SK-N-SH (cell line): ENCODE measurements around the gene CKS1B. TPM values are rescaled to one million over a fixed set of nuclear protein-coding genes. Genes with fewer than 3 reads are reported as not detected.

Experiments
- CTCF ChIA-PET: fragments of 300-600, 350-600 bp; formaldehyde crosslinking; extraction: SDS; loops from one replicate; lab custom pipeline; 2021; lab: Yijun Ruan, JAX
- POLR2A ChIA-PET: fragments of 350-600 bp; sonication (Branson Sonifier 250); formaldehyde crosslinking; extraction: SDS; loops from one replicate; lab custom pipeline; 2020; ENCODE audit warnings: antibody characterized with exemption, inconsistent platforms; lab: Yijun Ruan, JAX
- DNase-seq: peaks from one replicate; pipeline ENCODE4 v3.0.0; 2012
- H2AFZ ChIP-seq: fragments of 200-600 bp; sonication (generic); 2 replicates; pipeline ENCODE4 v1.8.1; 2016; ENCODE audit warnings: antibody characterized with exemption, mild to moderate bottlenecking, low read depth
- H3F3A ChIP-seq: fragments of 200-600 bp; sonication (generic); replicated peaks from 2 replicates; pipeline ENCODE3; 2016; ENCODE audit warnings: antibody characterized with exemption, mild to moderate bottlenecking; ENCODE audit not compliant: insufficient read depth
- H3K27ac ChIP-seq, 2 experiments: fragments of 200-500 bp in 1 of 2; fragments of 200-600 bp in 1 of 2; sonication (Bioruptor generic) in 1 of 2; sonication (generic), shearing (Covaris generic) in 1 of 2; 2 replicates each; pipeline versions ENCODE4 v1.5.1 to v1.6.1; 2014 to 2016; ENCODE audit warnings: low read depth in 2 of 2, inconsistent platforms in 1 of 2, low read length in 1 of 2, mild to moderate bottlenecking in 1 of 2, mixed read lengths in 1 of 2
- H3K27me3 ChIP-seq: fragments of 200-600 bp; sonication (generic), shearing (Covaris generic); 2 replicates; pipeline ENCODE4 v1.6.1; 2016; ENCODE audit warnings: mixed run types; ENCODE audit not compliant: insufficient read depth
- H3K36me3 ChIP-seq, 2 experiments: fragments of 200-500 bp in 1 of 2; fragments of 200-600 bp in 1 of 2; sonication (Bioruptor generic) in 1 of 2; sonication (generic) in 1 of 2; replicated peaks in 1 of 2; 2 replicates each; pipeline versions ENCODE3 to v1.5.1; 2014 to 2016; ENCODE audit warnings: low read length in 1 of 2, mild to moderate bottlenecking in 1 of 2; ENCODE audit not compliant: insufficient read depth in 2 of 2, control insufficient read depth in 1 of 2
- H3K4me1 ChIP-seq, 2 experiments: fragments of 200-500 bp in 1 of 2; fragments of 200-600 bp in 1 of 2; sonication (Bioruptor generic) in 1 of 2; sonication (generic), shearing (Covaris generic) in 1 of 2; 2 replicates each; pipeline versions ENCODE4 v1.5.1 to v1.6.1; 2014 to 2016; ENCODE audit warnings: low read depth in 1 of 2, low read length in 1 of 2, mixed run types in 1 of 2; ENCODE audit not compliant: insufficient read depth in 2 of 2, control insufficient read depth in 1 of 2
- H3K4me2 ChIP-seq: fragments of 200-600 bp; sonication (generic), shearing (Covaris generic); 2 replicates; pipeline ENCODE4 v1.6.1; 2017; ENCODE audit warnings: mixed run types
- H3K4me3 ChIP-seq, 2 experiments: fragments of 200-500 bp in 1 of 2; fragments of 200-600 bp in 1 of 2; sonication (Bioruptor generic) in 1 of 2; sonication (generic), shearing (Covaris generic) in 1 of 2; 2 replicates each; pipeline versions ENCODE4 v1.5.1 to v1.8.1; 2014 to 2016; ENCODE audit warnings: low read depth in 2 of 2, inconsistent platforms in 1 of 2, low read length in 1 of 2, mild to moderate bottlenecking in 1 of 2, mixed read lengths in 1 of 2, moderate library complexity in 1 of 2
- H3K79me2 ChIP-seq: fragments of 200-600 bp; sonication (generic); 2 replicates; pipeline ENCODE4 v1.8.1; 2017; ENCODE audit warnings: mild to moderate bottlenecking; ENCODE audit not compliant: insufficient read depth
- H3K9ac ChIP-seq: fragments of 200-600 bp; sonication (generic); 2 replicates; pipeline ENCODE4 v1.6.1; 2017; ENCODE audit warnings: mixed run types
- H3K9me2 ChIP-seq: fragments of 200-600 bp; sonication (generic); 2 replicates; pipeline ENCODE4 v1.6.1; 2017; ENCODE audit warnings: mixed run types
- H3K9me3 ChIP-seq: fragments of 200-600 bp; sonication (generic); 2 replicates; pipeline ENCODE4 v1.6.1; 2017; ENCODE audit warnings: mixed run types, mild to moderate bottlenecking, moderate library complexity
- H4K20me1 ChIP-seq: fragments of 200-600 bp; sonication (generic); 2 replicates; pipeline ENCODE4 v1.6.1; 2017; ENCODE audit warnings: mild to moderate bottlenecking, mixed run types; ENCODE audit not compliant: insufficient read depth
- ELF1 ChIP-seq: IDR thresholded peaks from 2 replicates; pipeline ENCODE4 v1.4.0; 2012
- EZH2phosphoT487 ChIP-seq: fragments of 200-600 bp; sonication (generic); IDR thresholded peaks from 2 replicates; pipeline ENCODE4 v1.6.1; 2017; ENCODE audit warnings: low read depth, mixed run types, mild to moderate bottlenecking, antibody characterized with exemption, moderate library complexity, borderline replicate concordance
- MEF2A ChIP-seq: IDR thresholded peaks from 2 replicates; pipeline ENCODE4 v1.4.0; 2012; ENCODE audit warnings: low read depth, borderline replicate concordance
- NFIC ChIP-seq: IDR thresholded peaks from 2 replicates; pipeline ENCODE4 v1.4.0; 2012; ENCODE audit warnings: borderline replicate concordance
- RFX5 ChIP-seq: IDR thresholded peaks from 2 replicates; pipeline ENCODE4 v1.6.1; 2012; ENCODE audit warnings: mild to moderate bottlenecking, improper control_type of control experiment, low read length
- RXRA ChIP-seq: IDR thresholded peaks from 2 replicates; pipeline ENCODE4 v1.4.0; 2012; ENCODE audit warnings: low read depth, mild to moderate bottlenecking, borderline replicate concordance
- TEAD4 ChIP-seq: IDR thresholded peaks from 2 replicates; pipeline ENCODE4 v1.4.0; 2012; ENCODE audit warnings: mild to moderate bottlenecking, borderline replicate concordance; ENCODE audit not compliant: insufficient read depth
- WGBS: methylation state at CpG from one replicate; pipeline ENCODE4 v1.1.6; 2017; ENCODE audit warnings: low lambda C conversion rate; 5-methylcytosine and 5-hydroxymethylcytosine counted together
- polyA plus RNA-seq, 3 experiments: library from polyadenylated mRNA; depleted of rRNA; stranded (reverse); fragments of >200 nt; gene quantifications; 2 replicates each; pipeline ENCODE4 v1.2.3, GENCODE V29; 2012
- TF ChIP-seq, protein P1 (sequence below): fragments of 200-600 bp; sonication (generic); IDR thresholded peaks from 2 replicates; pipeline ENCODE4 v1.6.1; 2017; ENCODE audit warnings: antibody characterized with exemption, mild to moderate bottlenecking, moderate library complexity
- TF ChIP-seq, protein P2 (sequence below): IDR thresholded peaks from 2 replicates; pipeline ENCODE4; 2012

Gene CKS1B
- polyA plus RNA-seq, 1 of the 3 experiments (the other 2 are of a cell fraction), result 308 TPM

DNA sequence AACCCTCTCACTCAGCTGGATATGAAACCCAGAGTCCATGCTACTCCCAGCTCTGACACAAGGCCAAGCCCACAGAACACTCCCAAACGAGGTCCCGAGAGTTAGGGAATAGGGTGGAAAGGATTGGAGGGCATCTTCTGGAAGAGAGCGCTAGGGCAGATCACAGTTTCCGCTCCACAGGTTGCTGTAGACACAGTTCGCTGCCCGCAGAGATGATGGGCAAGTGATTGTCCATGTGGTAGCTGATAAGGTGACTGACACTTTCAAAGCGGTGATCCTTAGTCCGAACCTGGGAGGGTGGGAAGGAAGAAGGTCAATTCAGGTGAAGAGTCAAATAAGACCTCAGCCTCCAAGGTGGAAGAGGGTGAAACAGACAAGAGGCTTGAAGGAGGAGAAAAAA lies 10.8 kb upstream of the CKS1B start:
- TF ChIP-seq EZH2phosphoT487 (no peak), NFIC (no peak), ELF1 (no peak), RFX5 (no peak), TEAD4 (no peak), RXRA (no peak)
- POLR2A ChIA-PET, result no interaction called here
- peaks cover 19% of the 10 kb centered on the region for H4K20me1 ChIP-seq
- H3K4me1 ChIP-seq, result peaks cover 8 to 51% of the 10 kb centered on the region in 2 experiments; a peak in 3 of 4 replicates
- H3F3A ChIP-seq, result peaks cover 27% of the 10 kb centered on the region
- peaks cover 36 to 62% of the 10 kb centered on the region in 2 experiments for H3K36me3 ChIP-seq
- H3K9me3 ChIP-seq, result no peaks in the 10 kb centered on the region
- no peaks in the 10 kb centered on the region for H3K9me2 ChIP-seq
- DNase-seq, result no peak
- H3K4me3 ChIP-seq, result no peak overlapping the region
- peak overlapping the region; percentile 5 to 98; a peak in 2 of 4 replicates for H3K27ac ChIP-seq
- H3K4me2 ChIP-seq, result peak overlapping the region; percentile 85; the same call in 1 of the 2 replicates
- 95% methylated on average over 7 of the region's 8 CpGs for WGBS
- no peak overlapping the region for H3K9ac ChIP-seq
- no peak overlapping the region for H2AFZ ChIP-seq
- peaks cover 69% of the 10 kb centered on the region for H3K79me2 ChIP-seq
- CTCF ChIA-PET, result interaction anchor here (0.9 to 37.5 kb wide), 4 partner anchors 9 to 97 kb away, joined by 3 to 640 read pairs (median 4); partner anchors contain the start of genes LENEP and ZBTB7B
- H3K27me3 ChIP-seq, result no peaks in the 10 kb centered on the region

DNA sequence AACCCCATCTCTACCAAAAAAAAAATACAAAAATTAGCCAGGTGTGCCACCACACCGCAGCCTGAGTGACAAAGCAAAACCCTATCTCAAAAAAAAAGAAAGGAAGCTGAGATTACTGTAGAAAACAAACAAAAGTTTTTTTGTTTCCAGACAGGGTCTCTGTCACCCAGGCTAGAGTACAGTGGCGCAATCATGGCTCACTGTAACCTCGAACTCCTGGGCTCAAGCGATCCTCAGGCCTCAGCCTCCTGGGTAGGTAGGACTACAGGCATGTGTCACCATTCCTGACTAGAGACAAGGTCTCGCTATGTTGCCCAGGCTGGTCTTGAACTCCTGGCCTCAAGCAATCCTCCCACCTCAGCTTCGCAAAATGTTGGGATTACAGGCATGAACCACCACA lies 10.1 kb upstream of the CKS1B start:
- TF ChIP-seq MEF2A, result no peak
- TF ChIP-seq, protein P1, sequence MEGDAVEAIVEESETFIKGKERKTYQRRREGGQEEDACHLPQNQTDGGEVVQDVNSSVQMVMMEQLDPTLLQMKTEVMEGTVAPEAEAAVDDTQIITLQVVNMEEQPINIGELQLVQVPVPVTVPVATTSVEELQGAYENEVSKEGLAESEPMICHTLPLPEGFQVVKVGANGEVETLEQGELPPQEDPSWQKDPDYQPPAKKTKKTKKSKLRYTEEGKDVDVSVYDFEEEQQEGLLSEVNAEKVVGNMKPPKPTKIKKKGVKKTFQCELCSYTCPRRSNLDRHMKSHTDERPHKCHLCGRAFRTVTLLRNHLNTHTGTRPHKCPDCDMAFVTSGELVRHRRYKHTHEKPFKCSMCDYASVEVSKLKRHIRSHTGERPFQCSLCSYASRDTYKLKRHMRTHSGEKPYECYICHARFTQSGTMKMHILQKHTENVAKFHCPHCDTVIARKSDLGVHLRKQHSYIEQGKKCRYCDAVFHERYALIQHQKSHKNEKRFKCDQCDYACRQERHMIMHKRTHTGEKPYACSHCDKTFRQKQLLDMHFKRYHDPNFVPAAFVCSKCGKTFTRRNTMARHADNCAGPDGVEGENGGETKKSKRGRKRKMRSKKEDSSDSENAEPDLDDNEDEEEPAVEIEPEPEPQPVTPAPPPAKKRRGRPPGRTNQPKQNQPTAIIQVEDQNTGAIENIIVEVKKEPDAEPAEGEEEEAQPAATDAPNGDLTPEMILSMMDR, result no peak
- TF ChIP-seq, protein P2, sequence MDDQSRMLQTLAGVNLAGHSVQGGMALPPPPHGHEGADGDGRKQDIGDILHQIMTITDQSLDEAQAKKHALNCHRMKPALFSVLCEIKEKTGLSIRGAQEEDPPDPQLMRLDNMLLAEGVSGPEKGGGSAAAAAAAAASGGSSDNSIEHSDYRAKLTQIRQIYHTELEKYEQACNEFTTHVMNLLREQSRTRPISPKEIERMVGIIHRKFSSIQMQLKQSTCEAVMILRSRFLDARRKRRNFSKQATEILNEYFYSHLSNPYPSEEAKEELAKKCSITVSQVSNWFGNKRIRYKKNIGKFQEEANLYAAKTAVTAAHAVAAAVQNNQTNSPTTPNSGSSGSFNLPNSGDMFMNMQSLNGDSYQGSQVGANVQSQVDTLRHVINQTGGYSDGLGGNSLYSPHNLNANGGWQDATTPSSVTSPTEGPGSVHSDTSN, result no peak
- no peak overlapping the region for H3K9ac ChIP-seq
- CTCF ChIA-PET, result interaction anchor here (0.6 to 37.5 kb wide), 6 partner anchors 9 to 96 kb away, joined by 3 to 640 read pairs (median 4); partner anchors contain the start of genes CKS1B, LENEP and ZBTB7B
- POLR2A ChIA-PET, result interaction anchor here (1.2 kb wide), 1 partner anchor 115 kb away, joined by 3 read pairs; the partner anchor contains the start of gene EFNA3
- no peak overlapping the region for H3K4me2 ChIP-seq
- H4K20me1 ChIP-seq, result peaks cover 26% of the 10 kb centered on the region
- DNase-seq, result no peak
- 86% methylated on average over 4 of the region's 6 CpGs for WGBS
- H3K9me3 ChIP-seq, result no peaks in the 10 kb centered on the region
- H2AFZ ChIP-seq, result no peak overlapping the region
- no peak overlapping the region for H3K4me3 ChIP-seq
- H3K36me3 ChIP-seq, result peaks cover 36 to 55% of the 10 kb centered on the region in 2 experiments
- H3K79me2 ChIP-seq, result peaks cover 76% of the 10 kb centered on the region
- H3F3A ChIP-seq, result peaks cover 27% of the 10 kb centered on the region
- H3K27me3 ChIP-seq, result no peaks in the 10 kb centered on the region
- peaks cover 8 to 58% of the 10 kb centered on the region in 2 experiments; a peak in 3 of 4 replicates for H3K4me1 ChIP-seq
- H3K27ac ChIP-seq, result no peak overlapping the region; a peak in 1 of 4 replicates
- H3K9me2 ChIP-seq, result no peaks in the 10 kb centered on the region
